Renal pelvis (tissue), 4 donors: ENCODE data around the gene B4GALNT2. TPM values are rescaled to one million over a fixed set of nuclear protein-coding genes. Genes with fewer than 3 reads are reported as not detected.
"Not testable (repeated sequence)": the region's sequence is repeated elsewhere in the genome, so short reads cannot be mapped to it uniquely, and the experiment has no call there.

Experiments
- DNase-seq: peaks from one replicate; pipeline ENCODE4 v3.0.0-alpha.2; 2013
- polyA plus RNA-seq, 3 donors: library from polyadenylated mRNA; unstranded; fragments of 120-200 nt; gene quantifications; one replicate each; pipeline ENCODE4 v1.2.1, GENCODE V29; 2013; ENCODE audit not compliant: insufficient read length in 3 of 3

B4GALNT2 gene
- polyA plus RNA-seq, 3 donors: 0.46 to 3.3 (median 1.2) TPM

GRCh38 chr17:49180998-49181635, 48.5 kb downstream of the B4GALNT2 start:
- no peak for DNase-seq

- no peak for DNase-seq
These were observed 50.8 kb downstream of the B4GALNT2 start for GRCh38 chr17:49183341-49183740.

GRCh38 chr17:49183801-49184200, 51.2 kb downstream of the B4GALNT2 start:
- no peak for DNase-seq

- DNase-seq: not testable (repeated sequence)
These were observed 52.0 kb downstream of the B4GALNT2 start for GRCh38 chr17:49184522-49184921.

- not testable (repeated sequence) for DNase-seq
These were observed 52.8 kb downstream of the B4GALNT2 start for GRCh38 chr17:49185381-49185780.

- no peak for DNase-seq
These were observed 54.7 kb downstream of the B4GALNT2 start for GRCh38 chr17:49187301-49187700.

GRCh38 chr17:49190932-49191331, 58.4 kb downstream of the B4GALNT2 start:
- no peak for DNase-seq

- DNase-seq: no peak
These were observed 58.9 kb downstream of the B4GALNT2 start for GRCh38 chr17:49191409-49191916.

GRCh38 chr17:49191917-49192741, 59.6 kb downstream of the B4GALNT2 start:
- peak; percentile 89 for DNase-seq

GRCh38 chr17:49193513-49194296, 61.1 kb downstream of the B4GALNT2 start:
- DNase-seq: peak; percentile 86

- no peak for DNase-seq
These were observed 61.7 kb downstream of the B4GALNT2 start for GRCh38 chr17:49194297-49194607.

- no peak for DNase-seq
These were observed 63.2 kb downstream of the B4GALNT2 start for GRCh38 chr17:49195751-49196150.

GRCh38 chr17:49196520-49196919, 64.0 kb downstream of the B4GALNT2 start:
- DNase-seq: no peak

- no peak for DNase-seq
These were observed 64.9 kb downstream of the B4GALNT2 start for GRCh38 chr17:49197346-49197998.

- no peak for DNase-seq
These were observed 65.6 kb downstream of the B4GALNT2 start for GRCh38 chr17:49198211-49198610.

GRCh38 chr17:49200423-49201083, 68.0 kb downstream of the B4GALNT2 start:
- DNase-seq: no peak

GRCh38 chr17:49201481-49201927, 68.9 kb downstream of the B4GALNT2 start:
- DNase-seq: no peak

- no peak for DNase-seq
These were observed 71.2 kb downstream of the B4GALNT2 start for GRCh38 chr17:49203796-49204195.

GRCh38 chr17:49204516-49204915, 71.9 kb downstream of the B4GALNT2 start:
- no peak for DNase-seq

GRCh38 chr17:49209061-49209571, 76.5 kb downstream of the B4GALNT2 start:
- no peak for DNase-seq
